Gastrocnemius medialis (tissue), 4 donors: Measurements from ENCODE around the gene TNFRSF1A.

Source experiments
- POLR2A ChIP-seq, 2 donors: fragments of 450-650 bp; IDR thresholded peaks; one replicate each; pipeline ENCODE4 v1.6.1; 2017; ENCODE audit warnings: antibody characterized with exemption in 2 of 2, mild to moderate bottlenecking in 2 of 2, moderate library complexity in 2 of 2
- TF ChIP-seq, protein P1 (sequence below), 5 experiments: fragments of 450-650 bp in 3 of 5; fragments of 200-600 bp in 2 of 5; sonication (generic) in 2 of 5; IDR thresholded peaks in 4 of 5; conservative IDR thresholded peaks in 1 of 5; 1 replicate in 4 of 5; 2 replicates in 1 of 5; pipeline ENCODE4 v1.5.1; 2016 to 2019; ENCODE audit warnings: antibody characterized with exemption in 5 of 5, mild to moderate bottlenecking in 3 of 5, moderate library complexity in 3 of 5

GRCh38 chr12:6386491-6386890 lies 44.6 kb upstream of the TNFRSF1A start:
- TF ChIP-seq, protein P1, sequence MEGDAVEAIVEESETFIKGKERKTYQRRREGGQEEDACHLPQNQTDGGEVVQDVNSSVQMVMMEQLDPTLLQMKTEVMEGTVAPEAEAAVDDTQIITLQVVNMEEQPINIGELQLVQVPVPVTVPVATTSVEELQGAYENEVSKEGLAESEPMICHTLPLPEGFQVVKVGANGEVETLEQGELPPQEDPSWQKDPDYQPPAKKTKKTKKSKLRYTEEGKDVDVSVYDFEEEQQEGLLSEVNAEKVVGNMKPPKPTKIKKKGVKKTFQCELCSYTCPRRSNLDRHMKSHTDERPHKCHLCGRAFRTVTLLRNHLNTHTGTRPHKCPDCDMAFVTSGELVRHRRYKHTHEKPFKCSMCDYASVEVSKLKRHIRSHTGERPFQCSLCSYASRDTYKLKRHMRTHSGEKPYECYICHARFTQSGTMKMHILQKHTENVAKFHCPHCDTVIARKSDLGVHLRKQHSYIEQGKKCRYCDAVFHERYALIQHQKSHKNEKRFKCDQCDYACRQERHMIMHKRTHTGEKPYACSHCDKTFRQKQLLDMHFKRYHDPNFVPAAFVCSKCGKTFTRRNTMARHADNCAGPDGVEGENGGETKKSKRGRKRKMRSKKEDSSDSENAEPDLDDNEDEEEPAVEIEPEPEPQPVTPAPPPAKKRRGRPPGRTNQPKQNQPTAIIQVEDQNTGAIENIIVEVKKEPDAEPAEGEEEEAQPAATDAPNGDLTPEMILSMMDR (IDR thresholded peaks at IDR 0.05 in 4 of 5, conservative IDR thresholded peaks at IDR 0.05 in 1 of 5) = no peak
- TF ChIP-seq POLR2A (IDR thresholded peaks at IDR 0.05) = no peak
